ENCODE results near the gene TNNT3. TPM values are rescaled to one million over a fixed set of nuclear protein-coding genes. Genes with fewer than 3 reads are reported as not detected.

TNNT3 gene
- total RNA-seq, 1 donor from 2014 or later = not detected

DNA sequence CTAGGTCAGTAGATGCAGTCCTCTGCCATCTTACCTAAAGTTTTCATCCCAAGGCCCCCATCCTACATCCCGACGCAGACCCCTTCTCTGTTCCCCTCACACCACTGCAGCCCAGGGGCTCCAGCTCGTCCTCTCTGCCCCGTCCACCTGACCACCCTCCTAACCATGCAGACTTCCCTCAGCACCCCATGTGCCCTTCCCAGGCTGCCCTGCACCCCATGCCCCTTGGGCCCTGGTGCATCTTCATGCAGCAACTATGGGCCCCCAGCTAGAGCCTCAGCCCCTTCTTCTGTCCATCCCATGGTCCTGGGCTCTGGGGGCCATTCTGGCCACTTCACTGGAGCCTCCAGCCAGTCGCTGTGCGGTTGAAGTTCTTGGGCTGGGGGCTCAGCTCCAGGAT, 30.7 kb upstream of the TNNT3 start:
- no peak overlapping the region for H3K27ac Mint-ChIP-seq (ENCODE audit: unreplicated experiment)
- no peak for DNase-seq (ENCODE audit: low spot score)
- H3K4me3 Mint-ChIP-seq (ENCODE audit: unreplicated experiment) = no peak overlapping the region
- no peaks in the 10 kb centered on the region for H3K4me1 Mint-ChIP-seq (ENCODE audit: unreplicated experiment)
- no peaks in the 10 kb centered on the region for H3K9me3 Mint-ChIP-seq (ENCODE audit: unreplicated experiment)
- peaks cover 5% of the 10 kb centered on the region for H3K27me3 Mint-ChIP-seq (ENCODE audit: unreplicated experiment)
- H3K36me3 Mint-ChIP-seq (ENCODE audit: low read depth, unreplicated experiment) = no peaks in the 10 kb centered on the region
- TF ChIP-seq CTCF (IDR thresholded peaks at IDR 0.05; ENCODE audit: unreplicated experiment) = no peak

DNA sequence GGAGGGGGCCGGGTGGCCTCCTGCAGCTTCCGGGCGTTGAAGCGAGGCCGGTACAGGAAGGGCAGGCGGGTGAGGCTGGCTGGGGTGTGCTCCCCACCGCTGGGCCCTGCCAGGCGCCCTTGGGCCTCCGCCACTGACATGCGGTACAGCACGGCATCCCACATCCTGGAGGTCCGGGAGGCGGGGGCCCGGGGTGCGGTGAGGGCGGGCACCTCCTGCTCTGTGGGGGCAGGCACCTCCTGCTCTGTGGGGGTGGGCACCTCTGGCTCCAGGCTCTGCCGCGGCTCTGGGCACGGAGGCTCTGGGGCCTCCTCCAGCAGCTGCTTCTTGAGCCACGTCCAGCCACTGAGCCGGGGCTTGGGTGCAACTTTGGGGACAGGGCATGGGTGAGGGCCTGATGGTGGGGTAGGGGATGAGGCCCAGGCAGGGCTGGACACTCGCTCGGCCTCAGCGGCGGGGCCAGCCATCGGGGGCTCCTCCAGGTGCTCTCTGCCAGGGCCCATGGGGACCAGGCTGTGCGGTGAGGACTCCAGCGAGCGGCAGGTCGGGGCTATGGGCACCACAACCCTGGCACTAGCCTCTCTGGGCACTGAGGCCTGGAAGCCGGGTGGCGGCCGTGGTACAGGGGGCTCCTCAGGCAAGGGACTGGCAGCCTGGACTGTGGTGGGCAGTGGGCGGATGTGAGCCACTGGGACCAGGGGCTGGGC, 30.1 kb upstream of the TNNT3 start:
- Mint-ChIP-seq H3K36me3 (ENCODE audit: low read depth, unreplicated experiment) (no peaks in the 10 kb centered on the region), H3K4me3 (ENCODE audit: unreplicated experiment) (no peak overlapping the region), H3K27me3 (ENCODE audit: unreplicated experiment) (peaks cover 5% of the 10 kb centered on the region), H3K4me1 (ENCODE audit: unreplicated experiment) (no peaks in the 10 kb centered on the region), H3K27ac (ENCODE audit: unreplicated experiment) (no peak overlapping the region), H3K9me3 (ENCODE audit: unreplicated experiment) (no peaks in the 10 kb centered on the region)
- no peak for TF ChIP-seq CTCF (IDR thresholded peaks at IDR 0.05; ENCODE audit: unreplicated experiment)
- DNase-seq (ENCODE audit: low spot score) = no peak

DNA sequence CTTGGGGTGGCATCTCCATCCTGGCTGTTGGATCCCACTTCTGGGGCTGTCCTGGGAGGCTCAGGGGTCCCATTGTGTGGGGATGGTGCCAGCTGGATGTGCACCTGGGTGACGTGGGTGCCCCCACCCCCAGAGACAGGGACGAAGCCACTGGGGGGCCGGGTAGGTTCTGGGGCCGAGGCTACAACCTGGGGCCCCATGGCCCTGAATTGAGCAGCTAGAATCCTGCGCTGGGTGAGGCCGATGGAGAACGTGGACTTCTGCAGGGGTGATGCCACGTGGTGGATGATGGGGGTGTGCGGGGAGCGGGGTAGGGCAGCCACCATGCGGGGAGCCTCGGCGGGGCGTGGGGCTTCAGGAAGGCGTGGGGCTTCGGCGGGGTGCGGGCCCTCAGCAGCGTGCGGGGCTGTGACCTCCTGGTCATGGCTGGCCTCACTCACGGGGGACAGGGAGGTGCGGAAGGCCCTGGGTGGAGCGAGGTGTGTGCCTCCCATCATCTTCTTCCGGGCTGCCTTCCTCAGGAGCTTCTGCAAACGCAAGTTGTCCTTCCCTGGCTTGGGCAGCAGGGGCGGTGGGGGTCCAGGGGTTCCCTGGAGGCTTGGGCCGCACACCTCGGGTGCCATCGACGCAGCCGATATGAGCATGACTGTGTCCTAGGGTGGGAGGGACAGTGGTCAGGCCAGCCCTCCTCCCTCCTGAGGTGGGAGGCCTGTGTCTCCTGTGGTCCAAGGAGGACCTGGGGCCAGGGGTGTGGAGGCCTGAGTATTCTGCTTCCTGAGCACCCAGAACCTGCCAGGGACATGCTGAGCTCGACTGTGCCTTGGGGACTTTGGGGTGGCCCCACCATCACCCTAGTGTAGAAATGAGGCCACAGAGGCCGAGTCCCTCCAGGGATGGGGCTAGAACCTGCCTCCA, 29.3 kb upstream of the TNNT3 start:
- peaks cover 5% of the 10 kb centered on the region for H3K27me3 Mint-ChIP-seq (ENCODE audit: unreplicated experiment)
- DNase-seq (ENCODE audit: low spot score) = no peak
- no peaks in the 10 kb centered on the region for H3K9me3 Mint-ChIP-seq (ENCODE audit: unreplicated experiment)
- no peak for TF ChIP-seq CTCF (IDR thresholded peaks at IDR 0.05; ENCODE audit: unreplicated experiment)
- H3K36me3 Mint-ChIP-seq (ENCODE audit: low read depth, unreplicated experiment) = no peaks in the 10 kb centered on the region
- H3K4me1 Mint-ChIP-seq (ENCODE audit: unreplicated experiment) = no peaks in the 10 kb centered on the region
- H3K4me3 Mint-ChIP-seq (ENCODE audit: unreplicated experiment) = no peak overlapping the region
- H3K27ac Mint-ChIP-seq (ENCODE audit: unreplicated experiment) = no peak overlapping the region

DNA sequence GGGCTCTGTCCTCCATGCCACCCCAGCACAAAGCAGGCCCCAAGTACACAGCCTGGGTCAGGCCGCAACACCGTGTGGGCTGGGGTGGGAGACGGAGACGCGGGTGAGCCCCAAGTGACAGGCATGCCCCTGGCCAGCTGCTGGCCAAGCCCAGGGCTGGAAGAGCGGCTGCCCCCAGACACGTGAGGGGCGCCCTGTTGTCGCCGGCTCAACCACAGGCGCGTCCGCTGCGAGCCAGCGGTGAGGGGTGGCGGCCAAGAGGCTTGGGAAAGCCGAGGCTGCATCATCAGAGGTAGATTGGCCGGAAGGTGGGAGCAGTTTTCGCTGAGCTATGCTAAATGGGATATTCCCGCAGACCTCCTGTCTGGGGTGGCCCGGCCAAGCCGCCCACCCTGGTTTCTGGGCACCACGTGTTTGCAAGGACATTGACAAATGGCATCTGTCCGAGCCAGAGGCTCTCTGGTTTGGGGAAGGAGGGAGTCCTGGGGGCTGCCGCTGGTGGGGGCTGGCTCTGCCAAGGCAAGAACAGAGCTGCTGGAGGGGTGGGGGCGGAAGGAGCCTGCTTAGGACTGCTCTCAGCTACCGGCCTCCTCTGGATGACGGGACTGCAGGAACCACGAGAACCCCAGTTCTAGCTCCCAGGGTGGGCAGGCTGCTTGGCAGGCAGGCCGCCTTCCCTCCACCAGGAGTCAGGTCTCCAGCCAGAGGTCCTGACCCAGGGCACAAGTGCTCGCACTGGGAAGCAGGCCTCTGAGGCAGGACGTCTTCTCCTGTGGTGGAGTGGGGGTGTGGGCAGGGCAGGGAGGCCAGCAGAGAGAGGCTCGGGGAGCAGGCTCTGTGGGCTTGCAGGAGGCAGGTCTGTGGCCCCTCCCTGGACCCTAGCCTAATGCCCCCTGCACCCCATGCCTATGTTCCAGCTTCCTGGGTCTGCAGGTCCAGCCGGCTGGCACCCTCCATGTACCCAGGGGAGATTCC, 28.4 kb upstream of the TNNT3 start:
- H3K27me3 Mint-ChIP-seq (ENCODE audit: unreplicated experiment) = peaks cover 7% of the 10 kb centered on the region
- H3K4me1 Mint-ChIP-seq (ENCODE audit: unreplicated experiment) = no peaks in the 10 kb centered on the region
- no peaks in the 10 kb centered on the region for H3K9me3 Mint-ChIP-seq (ENCODE audit: unreplicated experiment)
- no peak overlapping the region for H3K27ac Mint-ChIP-seq (ENCODE audit: unreplicated experiment)
- no peaks in the 10 kb centered on the region for H3K36me3 Mint-ChIP-seq (ENCODE audit: low read depth, unreplicated experiment)
- H3K4me3 Mint-ChIP-seq (ENCODE audit: unreplicated experiment) = no peak overlapping the region
- TF ChIP-seq CTCF (IDR thresholded peaks at IDR 0.05; ENCODE audit: unreplicated experiment) = no peak
- no peak for DNase-seq (ENCODE audit: low spot score)

Data from endothelial cell (in vitro differentiated cells).